Calu3 (cell line): ENCODE results near the gene ARID1A. TPM values are rescaled to one million over a fixed set of nuclear protein-coding genes. Genes with fewer than 3 reads are reported as not detected.
A peak's percentile ranks its signal among the peaks of the same experiment; 100 is the strongest.

Source experiments
- BruUV-seq: library from RNA; stranded (reverse); fragments of 400-500 nt; replicated peaks from 2 replicates; lab custom pipeline; 2021; lab: Mats Ljungman, UMichigan
- CTCF ChIA-PET: fragments of 300-600 bp; sonication (Branson Sonifier 250); formaldehyde crosslinking; loops from one replicate; lab custom pipeline; 2022; ENCODE audit warnings: antibody characterized with exemption; lab: Charles Lee
- DNase-seq: peaks from one replicate; pipeline ENCODE4 v3.0.0; 2022
- H3K27ac Mint-ChIP-seq: one replicate; pipeline ENCODE4 v1.8.0; 2022; ENCODE audit warnings: mixed read lengths; ENCODE audit not compliant: unreplicated experiment
- H3K27me3 Mint-ChIP-seq: one replicate; pipeline ENCODE4 v1.8.0; 2022; ENCODE audit warnings: mixed read lengths; ENCODE audit not compliant: unreplicated experiment
- H3K36me3 Mint-ChIP-seq: one replicate; pipeline ENCODE4 v1.8.0; 2022; ENCODE audit warnings: mild to moderate bottlenecking, moderate library complexity, mixed read lengths; ENCODE audit not compliant: insufficient read depth, unreplicated experiment
- H3K4me1 Mint-ChIP-seq: one replicate; pipeline ENCODE4 v1.8.0; 2022; ENCODE audit warnings: mild to moderate bottlenecking, low read depth, mixed read lengths; ENCODE audit not compliant: unreplicated experiment
- H3K4me3 Mint-ChIP-seq: one replicate; pipeline ENCODE4 v1.8.0; 2022; ENCODE audit warnings: mild to moderate bottlenecking, low read depth, moderate library complexity, mixed read lengths; ENCODE audit not compliant: unreplicated experiment
- H3K9me3 Mint-ChIP-seq: one replicate; pipeline ENCODE4 v1.8.0; 2022; ENCODE audit warnings: low read depth, mixed read lengths; ENCODE audit not compliant: unreplicated experiment
- CTCF ChIP-seq: fragments of 200-600 bp; IDR thresholded peaks from one replicate; pipeline ENCODE4 v1.8.0; 2022; ENCODE audit warnings: antibody characterized with exemption; ENCODE audit not compliant: unreplicated experiment
- intact Hi-C: fragments of 100-400 bp; cut with micrococcal nuclease; formaldehyde crosslinking; loops from one replicate; pipeline ENCODE4 v1.10.0; 2022; ENCODE audit not compliant: unreplicated experiment
- total RNA-seq: library from RNA; stranded (reverse); gene quantifications from 2 replicates; pipeline ENCODE4 v1.2.3, GENCODE V29; 2022

Gene ARID1A
- total RNA-seq, 1 experiment from 2014 or later = 51.7 TPM

GRCh38 chr1:26696654-26697430, 1.0 kb downstream of the ARID1A start:
- CTCF ChIA-PET = no interaction called here

GRCh38 chr1:26697431-26697977, 1.7 kb downstream of the ARID1A start:
- H3K4me3 Mint-ChIP-seq = no peak overlapping the region
- CTCF ChIA-PET = interaction anchor here (0.5 to 1.3 kb wide), 5 partner anchors 15 to 91 kb away, joined by 3 to 6 read pairs (median 3); partner anchors contain the start of gene PIGV
- BruUV-seq = no TSS peak

More at GRCh38 chr1:26696654-26697430, 1.0 kb downstream of the ARID1A start:
- H3K9me3 Mint-ChIP-seq = no peaks in the 10 kb centered on the region
- TF ChIP-seq CTCF = no peak
- intact Hi-C loops = no loop called here
- no TSS peak for BruUV-seq
- peaks cover 22% of the 10 kb centered on the region for H3K4me1 Mint-ChIP-seq
- DNase-seq = peak; percentile 35
- H3K27me3 Mint-ChIP-seq = no peaks in the 10 kb centered on the region
- no peak overlapping the region for H3K4me3 Mint-ChIP-seq
- no peak overlapping the region for H3K27ac Mint-ChIP-seq
- peaks cover 51% of the 10 kb centered on the region for H3K36me3 Mint-ChIP-seq

GRCh38 chr1:26697978-26698849, 2.4 kb downstream of the ARID1A start:
- H3K36me3 Mint-ChIP-seq = peaks cover 40% of the 10 kb centered on the region
- no peaks in the 10 kb centered on the region for H3K27me3 Mint-ChIP-seq
- DNase-seq = peak; percentile 35
- no peaks in the 10 kb centered on the region for H3K9me3 Mint-ChIP-seq
- no peak overlapping the region for H3K4me3 Mint-ChIP-seq
- H3K27ac Mint-ChIP-seq = no peak overlapping the region
- TF ChIP-seq CTCF = no peak
- intact Hi-C loops = no loop called here
- TSS peak; percentile 48 for BruUV-seq
- CTCF ChIA-PET = interaction anchor here (0.5 to 1.3 kb wide), 7 partner anchors 15 to 90 kb away, joined by 3 to 6 read pairs (median 3); partner anchors contain the start of gene PIGV
- H3K4me1 Mint-ChIP-seq = peaks cover 15% of the 10 kb centered on the region

More at GRCh38 chr1:26697431-26697977, 1.7 kb downstream of the ARID1A start:
- no peak for TF ChIP-seq CTCF
- DNase-seq = no peak
- intact Hi-C loops = no loop called here
- Mint-ChIP-seq H3K36me3 (peaks cover 47% of the 10 kb centered on the region), H3K27ac (no peak overlapping the region), H3K4me1 (peaks cover 22% of the 10 kb centered on the region), H3K27me3 (no peaks in the 10 kb centered on the region), H3K9me3 (no peaks in the 10 kb centered on the region)

GRCh38 chr1:26700711-26701110, 4.9 kb downstream of the ARID1A start:
- Mint-ChIP-seq H3K27ac (no peak overlapping the region), H3K9me3 (no peaks in the 10 kb centered on the region)
- CTCF ChIA-PET = interaction anchor here (1.6 to 2.0 kb wide), 2 partner anchors 23 to 88 kb away, joined by 4 to 5 read pairs; no protein-coding TSS in a partner anchor

More at GRCh38 chr1:26700711-26701110, 4.9 kb downstream of the ARID1A start:
- DNase-seq = no peak
- Mint-ChIP-seq H3K4me3 (no peak overlapping the region), H3K4me1 (peaks cover 4% of the 10 kb centered on the region), H3K27me3 (no peaks in the 10 kb centered on the region), H3K36me3 (peaks cover 19% of the 10 kb centered on the region)
- intact Hi-C loops = no loop called here
- TF ChIP-seq CTCF = no peak
- BruUV-seq = no TSS peak
